Mesenteric fat pad (tissue), 1 donor: ENCODE data around the gene CADM2. TPM values are rescaled to one million over a fixed set of nuclear protein-coding genes. Genes with fewer than 3 reads are reported as not detected.

Source experiments
- DNase-seq: peaks from one replicate; pipeline ENCODE4 v3.0.0-alpha.2; 2020; ENCODE audit warnings: low spot score
- total RNA-seq: library from RNA; stranded (reverse); fragmentation: NEBNext Ultra II Directional; extraction: Animal tissue kit (Norgen Biotek cat#: 25700); gene quantifications from one replicate; pipeline ENCODE4 v1.2.1, GENCODE V29; 2021
- donor health status: DM: yes; HTN: yes; CAD: no.

The CADM2 gene
- total RNA-seq, 1 donor from 2014 or later = 17.3 TPM

DNA sequence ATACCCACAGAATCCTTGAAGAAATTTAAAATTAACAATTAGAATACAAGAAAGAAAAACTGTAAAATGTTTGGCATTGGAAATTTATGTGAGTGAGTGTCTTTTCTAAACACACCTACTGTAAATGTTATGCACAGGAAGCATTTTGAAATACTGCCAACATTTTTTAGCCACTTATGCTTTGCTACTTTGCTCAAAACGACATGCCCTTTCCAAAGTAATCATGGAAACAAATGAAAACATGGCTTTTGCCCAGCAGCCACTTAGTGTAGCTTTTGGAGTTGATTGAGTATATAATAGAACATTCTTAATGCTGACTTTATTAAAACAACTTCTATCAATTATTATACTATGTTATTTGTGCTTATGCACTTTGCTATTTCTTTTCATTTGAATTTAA is 823.0 kb downstream of the CADM2 start:
- no peak for DNase-seq

DNA sequence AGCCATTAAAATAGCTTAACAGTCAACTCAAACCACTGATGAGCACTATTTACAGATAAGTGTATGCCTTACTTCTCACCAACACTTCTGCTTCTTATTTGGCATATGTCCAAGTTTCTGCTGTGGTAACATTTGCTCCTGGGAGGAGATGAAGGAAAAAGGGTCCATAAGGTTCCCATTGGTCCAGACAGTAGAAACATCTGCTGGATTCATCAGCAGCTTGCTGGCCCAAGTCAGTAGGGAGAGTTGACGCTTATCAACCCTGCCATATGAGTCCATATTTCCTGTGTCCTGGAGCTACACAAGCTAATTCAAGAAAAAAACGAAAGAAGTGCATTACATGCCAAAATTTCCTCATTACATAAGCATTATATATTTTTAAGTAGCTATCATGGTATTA is 824.5 kb downstream of the CADM2 start:
- DNase-seq = no peak

DNA sequence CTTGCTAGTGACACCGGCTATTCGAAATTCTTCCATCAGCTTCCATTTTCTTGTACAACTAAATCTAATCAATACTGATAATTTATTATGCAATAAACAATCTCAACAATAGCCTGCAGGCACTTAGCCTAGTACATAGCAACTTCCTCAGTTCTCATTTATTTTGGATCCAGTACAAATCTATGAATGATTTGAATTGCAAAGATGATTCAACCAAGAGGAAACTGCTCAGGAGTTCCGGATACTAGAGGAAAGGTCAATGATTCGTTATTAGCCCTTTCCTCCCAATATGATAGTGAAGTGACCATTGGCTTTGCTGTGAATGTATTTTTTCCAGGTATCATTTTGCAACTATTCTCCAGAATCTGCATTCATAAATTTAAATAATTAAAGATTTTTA is 827.0 kb downstream of the CADM2 start:
- DNase-seq = no peak

DNA sequence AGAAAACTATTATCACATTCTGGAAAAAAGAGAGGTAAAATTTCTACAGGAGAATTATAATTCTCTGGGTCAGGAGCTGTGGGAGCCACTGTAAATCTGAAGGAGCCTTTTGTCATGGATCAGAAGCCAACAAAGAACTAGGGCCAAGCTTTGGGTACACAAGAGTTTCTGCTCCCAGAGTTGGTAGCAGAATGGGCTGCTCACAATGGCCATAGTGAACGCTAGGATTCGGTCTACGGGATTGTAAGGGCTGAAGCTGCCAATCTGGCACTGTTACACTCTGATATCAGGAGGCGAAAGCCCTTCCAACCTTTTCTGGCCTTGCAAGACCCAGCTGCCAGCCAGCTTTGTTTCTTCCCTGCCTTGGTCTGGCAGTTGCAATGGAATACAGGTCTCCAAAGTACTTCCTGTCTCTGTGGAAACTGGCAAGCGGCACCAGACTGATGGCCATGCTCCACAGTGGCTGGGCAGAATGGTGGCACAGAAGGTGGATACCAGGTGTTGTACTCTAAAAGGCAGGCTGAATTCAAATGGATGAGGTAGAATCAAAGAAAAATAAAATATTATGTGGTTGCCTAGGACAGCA is 831.7 kb downstream of the CADM2 start:
- no peak for DNase-seq

DNA sequence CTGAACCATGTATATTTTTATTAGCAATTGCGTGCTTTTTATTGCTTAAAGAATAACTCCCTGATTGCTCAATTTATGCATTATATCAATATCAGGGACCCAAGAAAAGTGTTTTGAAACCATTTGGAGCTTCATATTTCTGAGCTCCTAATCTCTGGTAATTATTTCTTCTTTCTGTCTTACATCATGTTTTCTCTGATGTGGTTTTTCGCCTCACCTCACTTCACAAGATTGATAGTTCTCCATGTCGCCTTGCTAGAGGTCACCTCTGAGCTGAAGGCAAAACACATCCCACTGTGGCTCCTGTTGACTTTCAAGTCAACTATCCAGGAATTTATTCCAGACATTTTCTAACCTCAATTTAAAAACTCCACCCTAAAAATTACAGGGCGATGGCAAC is 837.4 kb downstream of the CADM2 start:
- no peak for DNase-seq

DNA sequence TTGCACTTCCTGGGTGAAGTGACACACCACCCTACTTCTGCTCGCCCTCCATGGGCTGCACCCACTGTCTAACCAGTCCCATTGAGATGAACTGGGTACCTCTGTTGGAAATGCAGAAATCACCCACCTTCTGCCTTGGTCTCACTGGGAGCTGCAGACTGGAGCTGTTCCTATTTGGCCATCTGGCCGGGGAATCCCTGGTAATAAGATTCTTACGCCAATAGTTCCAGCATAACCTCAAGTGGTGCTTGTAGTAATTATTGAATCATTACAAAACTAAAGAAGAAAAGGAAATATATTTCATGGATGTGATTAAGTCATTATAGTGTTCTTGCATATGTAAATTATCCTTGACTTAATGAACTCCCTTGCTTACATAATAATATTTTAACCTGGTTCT is 841.9 kb downstream of the CADM2 start:
- DNase-seq = no peak

DNA sequence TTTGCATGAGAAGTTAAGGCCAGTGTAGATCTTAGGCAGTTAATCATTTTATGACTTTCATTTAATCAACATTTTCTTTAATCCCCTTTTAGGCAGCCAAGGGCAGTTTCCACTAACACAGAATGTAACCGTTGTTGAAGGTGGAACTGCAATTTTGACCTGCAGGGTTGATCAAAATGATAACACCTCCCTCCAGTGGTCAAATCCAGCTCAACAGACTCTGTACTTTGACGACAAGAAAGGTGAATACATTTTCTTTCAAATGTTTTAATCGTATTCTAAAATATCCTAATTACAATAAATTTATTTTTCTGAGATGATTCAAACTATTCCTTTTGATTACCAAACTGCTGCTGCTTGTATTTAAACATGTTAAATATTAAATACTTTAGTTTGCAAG is 843.2 kb downstream of the CADM2 start:
- no peak for DNase-seq

DNA sequence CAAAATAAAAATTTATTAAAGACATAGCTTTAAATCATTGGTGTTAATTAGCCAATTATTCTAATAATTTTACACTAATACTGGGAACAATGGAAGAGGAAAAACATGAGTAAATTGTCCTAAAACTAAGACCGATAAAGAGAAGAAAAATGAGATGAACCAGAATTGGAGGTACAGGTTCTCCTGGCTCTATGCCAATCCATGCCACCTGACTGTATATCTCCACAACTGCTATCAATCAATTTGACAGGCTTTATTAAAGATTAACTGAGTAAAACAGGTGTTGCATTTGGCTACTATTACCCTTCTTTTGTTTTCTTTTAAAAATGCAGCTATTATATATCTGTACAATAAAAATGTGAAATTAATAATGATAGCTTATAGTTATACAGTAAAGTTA is 850.0 kb downstream of the CADM2 start:
- DNase-seq = no peak

DNA sequence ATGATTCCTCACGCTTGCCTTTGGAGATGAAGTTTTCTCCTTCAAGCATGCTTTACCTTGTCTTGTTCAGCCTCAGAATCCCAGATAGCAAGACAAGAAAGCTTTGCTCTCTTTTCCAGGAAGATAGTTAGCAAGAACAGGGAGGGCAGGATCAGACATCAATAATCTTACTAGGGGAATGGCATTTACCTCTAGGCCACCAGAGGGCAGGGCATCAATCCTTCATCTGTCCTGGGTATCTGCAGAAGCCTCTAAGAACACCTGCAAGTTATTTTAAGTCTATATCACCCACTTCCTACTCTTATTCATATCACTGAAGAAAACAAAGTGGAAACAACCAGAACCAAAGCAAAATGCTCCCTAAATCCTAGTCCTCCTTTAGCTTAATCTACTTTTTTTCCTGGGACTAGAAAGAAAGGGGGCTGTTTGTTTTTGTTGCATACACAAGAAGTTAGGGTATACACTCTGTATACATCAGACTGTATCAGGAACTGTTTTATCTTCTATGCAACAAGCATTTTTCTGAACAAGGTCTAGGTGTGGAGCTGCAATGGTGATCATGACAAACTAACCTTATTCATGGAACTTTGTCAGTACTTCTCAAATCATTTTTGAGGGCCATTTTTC is 862.5 kb downstream of the CADM2 start:
- no peak for DNase-seq

DNA sequence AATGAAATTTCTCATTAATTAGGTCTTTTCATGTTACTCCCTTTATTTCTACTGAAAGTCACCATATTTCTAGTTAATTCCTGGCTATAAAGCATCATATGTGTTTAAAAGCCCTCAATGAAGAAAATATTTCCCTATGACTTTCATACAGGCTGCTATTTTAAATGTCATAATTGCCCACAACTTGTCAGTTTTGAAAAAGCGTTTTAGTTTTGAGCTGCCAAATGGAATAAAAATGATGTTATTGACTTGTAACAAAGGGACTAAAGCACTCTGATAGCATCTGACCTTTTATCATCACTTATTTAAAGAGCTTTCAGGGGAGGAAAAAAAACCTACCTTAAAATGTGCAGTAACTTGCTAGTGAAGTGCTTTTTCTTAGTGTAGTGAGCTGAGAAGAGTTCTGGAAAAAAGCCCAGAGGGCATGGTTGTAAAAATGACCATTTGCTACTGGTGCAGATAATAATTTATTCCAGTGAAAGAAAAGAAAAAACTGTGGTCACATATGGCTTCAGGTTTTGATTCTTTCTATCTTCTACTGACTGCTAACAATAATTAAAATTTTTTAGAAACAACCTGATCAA is 877.2 kb downstream of the CADM2 start:
- DNase-seq = no peak

DNA sequence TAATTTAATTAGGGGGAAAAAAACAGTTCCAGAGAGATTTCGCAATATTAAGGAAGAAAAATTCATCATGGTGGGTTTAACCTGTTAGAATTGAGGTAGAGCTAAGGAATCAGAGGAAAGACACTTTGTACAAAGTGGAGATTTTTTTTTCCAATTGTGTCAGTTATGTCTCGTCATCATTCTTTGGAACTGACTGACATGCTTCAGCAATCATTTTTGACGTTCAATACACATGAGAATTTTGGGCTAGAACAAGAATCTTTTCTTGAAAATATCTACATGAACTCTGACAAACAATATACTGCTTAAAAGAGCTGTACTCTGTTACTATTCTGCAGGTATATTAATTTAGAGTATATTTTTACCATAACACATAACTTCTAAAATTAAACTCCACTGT is 878.6 kb downstream of the CADM2 start:
- DNase-seq = no peak

DNA sequence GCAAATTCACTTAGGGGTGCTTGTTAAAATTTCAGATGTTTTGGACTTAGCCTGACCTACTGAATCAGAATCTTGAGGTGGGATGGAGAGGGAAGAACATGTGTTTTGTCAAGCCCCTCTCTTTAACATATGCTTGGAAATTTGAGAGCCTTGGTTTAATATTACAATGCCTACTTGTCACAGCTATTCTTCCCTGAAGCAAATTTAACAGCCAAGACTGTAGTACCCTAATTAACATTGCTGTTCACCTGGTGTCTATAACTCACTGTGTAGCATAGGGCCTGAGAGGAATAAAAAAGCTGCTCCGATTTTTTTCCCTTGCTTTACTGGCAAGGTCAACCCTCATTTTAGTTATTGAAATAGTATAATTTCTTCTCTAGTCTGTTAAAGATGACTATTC is 880.1 kb downstream of the CADM2 start:
- no peak for DNase-seq

DNA sequence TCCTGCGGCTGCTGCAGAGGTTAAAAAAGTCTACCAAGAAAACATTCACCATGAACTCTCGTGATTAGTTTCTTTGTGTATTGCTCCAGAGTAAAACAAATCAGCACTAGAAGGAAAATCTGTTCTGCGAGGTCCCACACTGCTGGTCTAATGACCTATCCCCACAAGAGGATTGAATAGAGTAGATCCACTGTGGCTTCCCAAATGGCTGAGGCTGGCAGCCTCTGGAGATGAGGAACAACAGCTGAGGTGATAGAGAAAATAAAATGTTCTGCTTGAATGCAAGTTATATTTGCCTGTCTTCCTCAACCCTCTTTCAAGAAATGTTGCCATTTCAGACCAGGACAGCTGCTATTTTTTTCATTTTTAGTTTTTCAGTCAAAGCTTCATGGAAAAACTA is 883.3 kb downstream of the CADM2 start:
- no peak for DNase-seq

DNA sequence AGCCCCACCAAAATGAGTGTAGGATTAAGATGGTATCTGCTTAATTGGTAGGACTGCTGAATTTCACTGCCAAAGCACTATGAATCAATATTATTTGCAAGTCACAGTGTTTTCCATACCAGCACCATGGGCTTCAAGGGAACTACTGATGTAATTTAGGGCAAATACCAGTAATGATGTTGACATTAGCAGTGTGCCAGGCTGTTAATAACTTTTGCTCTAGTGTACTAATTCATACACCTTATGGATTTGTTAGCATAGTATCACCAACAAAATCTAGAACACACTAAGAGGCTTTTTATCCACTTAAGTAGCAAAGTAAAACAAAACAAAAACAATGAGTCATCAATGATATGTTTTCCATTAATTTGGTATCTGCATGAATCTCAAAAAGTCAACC is 888.2 kb downstream of the CADM2 start:
- no peak for DNase-seq

DNA sequence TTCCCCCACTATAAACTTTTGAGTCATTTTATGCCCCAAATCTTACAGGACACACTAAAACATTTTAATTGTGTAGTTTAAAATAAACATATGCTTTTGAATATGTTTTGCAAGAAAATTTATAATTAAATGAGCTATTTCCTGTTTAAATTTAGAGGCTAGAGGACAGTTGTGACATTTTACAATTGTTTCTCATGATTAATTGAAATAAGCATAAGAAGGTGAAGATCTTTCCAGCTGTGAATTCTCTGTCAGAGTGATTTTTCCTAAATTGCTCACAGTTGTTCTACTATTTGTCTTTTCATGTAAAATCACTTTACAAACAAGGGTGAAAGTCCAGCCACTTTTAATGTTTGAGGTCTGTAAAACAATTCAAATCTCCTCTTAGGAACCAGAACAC is 892.3 kb downstream of the CADM2 start:
- no peak for DNase-seq

DNA sequence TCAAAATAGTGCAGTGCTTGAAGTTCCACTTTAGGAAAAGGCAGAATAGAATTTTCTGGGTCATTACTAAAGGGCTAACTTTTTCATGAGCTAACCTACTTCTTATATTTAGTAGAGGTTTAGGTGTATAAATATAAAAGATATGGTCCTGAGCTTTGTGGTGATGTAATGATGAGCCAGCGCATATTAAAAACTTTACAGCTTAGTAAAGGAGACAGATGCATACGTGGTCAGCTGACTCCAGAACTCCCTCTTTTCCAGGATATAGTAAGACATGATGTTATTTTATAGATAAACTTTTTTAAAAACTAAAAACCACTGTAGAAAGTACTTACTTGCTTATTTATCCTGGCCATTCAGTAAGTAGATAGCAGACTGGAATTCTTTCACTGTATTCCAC is 895.0 kb downstream of the CADM2 start:
- no peak for DNase-seq

DNA sequence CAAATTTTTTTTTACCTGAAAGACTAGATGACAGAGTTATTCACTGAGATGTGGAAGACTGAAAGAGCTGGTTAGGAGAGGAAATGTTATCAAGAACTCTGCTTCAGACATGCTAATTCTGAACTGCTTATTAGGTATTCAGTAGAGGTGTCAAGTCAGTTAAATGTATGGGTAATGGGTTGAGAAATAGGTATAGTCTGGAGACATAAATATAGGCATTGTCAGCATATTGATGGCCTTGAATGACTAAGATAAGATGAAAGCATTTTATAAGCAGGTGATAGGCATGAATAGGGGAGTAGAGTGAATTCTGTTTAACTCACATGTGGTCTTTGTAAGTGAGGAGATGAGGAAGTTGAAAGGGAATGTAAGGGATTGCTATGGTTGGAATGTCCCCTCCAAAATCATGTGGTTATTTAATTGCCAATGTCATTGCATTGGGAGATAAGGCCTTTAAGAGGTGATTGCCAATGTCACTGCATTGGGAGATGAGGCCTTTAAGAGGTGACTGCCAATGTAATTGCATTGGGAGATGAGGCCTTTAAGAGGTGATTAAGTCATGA is 904.2 kb downstream of the CADM2 start:
- DNase-seq = no peak

DNA sequence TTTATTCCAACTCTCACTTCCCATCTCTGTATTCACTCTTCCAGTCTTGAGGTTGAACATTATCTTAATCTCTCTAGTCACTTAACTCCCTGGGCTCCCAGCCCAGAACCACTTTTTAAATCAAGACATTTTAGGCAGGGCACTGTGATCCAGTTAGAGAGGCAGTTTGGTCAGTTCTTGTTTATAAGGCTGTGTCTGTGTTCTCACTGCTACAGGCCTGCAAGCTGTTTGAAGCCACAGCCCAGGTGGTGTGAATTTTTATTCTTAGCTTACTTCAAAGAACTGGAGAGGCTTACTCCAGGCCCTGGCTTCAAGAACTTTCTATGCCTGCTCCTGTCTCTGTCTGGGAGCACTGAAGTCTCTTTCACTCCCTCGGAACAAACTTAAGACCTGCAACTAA is 906.1 kb downstream of the CADM2 start:
- no peak for DNase-seq

DNA sequence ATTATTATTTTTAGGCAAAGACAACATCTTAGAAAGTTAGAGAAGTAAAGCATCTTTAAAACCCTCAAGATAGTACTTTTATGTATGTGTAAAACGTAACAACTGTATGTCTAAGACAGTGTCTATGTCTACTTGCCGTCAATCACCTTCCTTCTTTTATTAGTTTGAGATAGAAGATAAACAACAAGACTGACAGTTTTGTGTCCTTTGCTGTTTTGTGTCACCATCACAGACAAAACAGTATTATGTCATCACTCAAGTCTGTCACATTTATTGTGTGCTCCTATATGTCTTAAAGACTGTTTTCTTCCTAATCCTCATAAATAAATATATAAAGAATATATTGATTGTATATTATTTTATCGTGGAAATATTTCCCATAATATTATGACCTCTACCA is 908.3 kb downstream of the CADM2 start:
- no peak for DNase-seq

DNA sequence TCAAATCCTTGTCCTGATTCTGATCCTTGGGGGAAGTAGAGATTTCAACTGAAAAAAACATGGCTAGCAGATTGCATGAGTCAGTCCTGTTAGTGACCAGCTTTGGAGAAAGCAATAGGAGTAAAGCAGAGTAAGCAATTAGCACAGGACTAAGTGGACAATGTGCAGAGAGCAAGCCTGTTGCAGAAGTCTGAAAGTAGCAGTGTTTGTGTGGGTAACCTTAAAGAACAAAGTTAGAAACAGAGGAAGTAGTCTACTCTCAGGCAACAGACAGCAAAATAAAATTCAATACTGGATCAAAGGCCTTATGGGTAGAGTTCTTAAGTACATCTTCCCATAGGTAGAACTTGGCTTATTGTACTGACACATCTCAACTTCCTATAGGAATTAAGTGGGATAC is 916.8 kb downstream of the CADM2 start:
- DNase-seq = no peak

DNA sequence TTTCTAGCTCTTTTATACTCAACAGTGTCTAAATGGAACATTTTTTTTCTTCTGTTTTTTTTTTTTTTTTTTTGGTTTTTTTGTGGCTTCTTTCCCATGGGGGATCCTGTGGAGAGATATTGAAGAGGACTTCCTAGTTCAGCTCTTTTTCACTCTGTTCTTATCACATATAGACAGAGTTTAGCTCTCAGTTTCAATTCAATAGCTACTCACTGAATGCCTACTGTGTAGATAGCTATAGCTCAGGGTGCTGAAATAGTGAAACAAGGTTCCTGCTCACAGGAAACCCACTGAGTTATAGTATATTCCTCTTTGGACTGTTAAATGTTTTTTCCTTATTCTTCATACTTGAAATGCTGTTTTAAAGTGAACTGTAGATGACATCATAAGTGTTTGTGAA is 918.8 kb downstream of the CADM2 start:
- DNase-seq = no peak

DNA sequence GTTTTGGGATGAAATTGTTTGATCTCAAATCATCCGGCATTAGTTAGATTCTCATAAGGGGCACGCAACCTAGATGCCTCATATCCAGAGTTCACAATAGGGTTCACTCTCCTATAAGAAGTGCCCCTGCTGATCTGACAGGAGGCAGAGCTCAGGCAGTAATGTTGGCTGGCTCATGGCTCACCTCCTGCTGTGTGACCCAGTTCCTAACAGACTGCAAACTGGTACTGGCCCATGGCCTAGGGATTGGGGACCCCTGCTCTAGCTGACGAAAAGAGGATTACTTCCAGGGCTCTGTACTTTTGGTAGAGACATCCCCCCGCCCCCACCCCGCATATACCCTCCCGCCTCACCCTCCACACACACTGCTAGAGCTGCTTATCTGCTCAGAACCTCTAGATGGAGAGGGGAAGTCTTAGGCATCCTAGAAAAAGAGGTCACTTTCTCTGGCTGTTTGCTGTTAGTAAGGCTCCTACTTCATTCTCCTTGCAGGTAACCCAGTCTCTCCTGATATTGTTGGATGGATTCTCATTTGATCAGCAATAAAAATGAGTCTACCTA is 923.1 kb downstream of the CADM2 start:
- DNase-seq = no peak
